Ishikawa (cell line): ENCODE results near the gene CHMP1B.

Source experiments
- CEBPB ChIP-seq: IDR thresholded peaks from 2 replicates; pipeline ENCODE4 v1.6.1; 2012
- CREB1 ChIP-seq: IDR thresholded peaks from 2 replicates; pipeline ENCODE4 v1.6.1; 2012; ENCODE audit warnings: low read depth
- EGR1 ChIP-seq: IDR thresholded peaks from 2 replicates; pipeline ENCODE4 v1.6.1; 2012
- EP300 ChIP-seq: IDR thresholded peaks from 2 replicates; pipeline ENCODE4 v1.6.1; 2012; ENCODE audit warnings: borderline replicate concordance
- FOXM1 ChIP-seq: IDR thresholded peaks from 2 replicates; pipeline ENCODE4 v1.6.1; 2012; ENCODE audit warnings: low read depth, borderline replicate concordance
- NFIC ChIP-seq: IDR thresholded peaks from 2 replicates; pipeline ENCODE4 v1.6.1; 2012
- RAD21 ChIP-seq: IDR thresholded peaks from 2 replicates; pipeline ENCODE4 v1.6.1; 2012; ENCODE audit warnings: low read depth
- TAF1 ChIP-seq: IDR thresholded peaks from 2 replicates; pipeline ENCODE4 v1.6.1; 2012; ENCODE audit warnings: low read depth, mild to moderate bottlenecking
- TCF12 ChIP-seq: IDR thresholded peaks from 2 replicates; pipeline ENCODE4 v1.6.1; 2012; ENCODE audit warnings: low read depth
- TEAD4 ChIP-seq: IDR thresholded peaks from 2 replicates; pipeline ENCODE4 v1.6.1; 2012
- YY1 ChIP-seq: IDR thresholded peaks from 2 replicates; pipeline ENCODE4 v1.6.1; 2012; ENCODE audit warnings: low read depth
- ZBTB7A ChIP-seq: IDR thresholded peaks from 2 replicates; pipeline ENCODE4 v1.6.1; 2012; ENCODE audit warnings: low read depth
- TF ChIP-seq, protein P1 (sequence below): IDR thresholded peaks from 2 replicates; pipeline ENCODE4 v1.6.1; 2012
- TF ChIP-seq, protein P2 (sequence below): IDR thresholded peaks from 2 replicates; pipeline ENCODE4 v1.6.1; 2012; ENCODE audit warnings: low read depth, mild to moderate bottlenecking
- TF ChIP-seq, protein P3 (sequence below): IDR thresholded peaks from 2 replicates; pipeline ENCODE4 v1.6.1; 2012

The CHMP1B gene

GRCh38 chr18:11849841-11850634, 1.2 kb upstream of the CHMP1B start:
- TF ChIP-seq FOXM1 = peak; percentile 79
- peak; percentile 69 for TF ChIP-seq CREB1
- peak; percentile 51; the same call in 1 of the 2 replicates for TF ChIP-seq YY1
- no peak for TF ChIP-seq ZBTB7A
- TF ChIP-seq, protein P1, sequence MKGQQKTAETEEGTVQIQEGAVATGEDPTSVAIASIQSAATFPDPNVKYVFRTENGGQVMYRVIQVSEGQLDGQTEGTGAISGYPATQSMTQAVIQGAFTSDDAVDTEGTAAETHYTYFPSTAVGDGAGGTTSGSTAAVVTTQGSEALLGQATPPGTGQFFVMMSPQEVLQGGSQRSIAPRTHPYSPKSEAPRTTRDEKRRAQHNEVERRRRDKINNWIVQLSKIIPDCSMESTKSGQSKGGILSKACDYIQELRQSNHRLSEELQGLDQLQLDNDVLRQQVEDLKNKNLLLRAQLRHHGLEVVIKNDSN = peak; percentile 41; the same call in 1 of the 2 replicates
- peak; percentile 93 for TF ChIP-seq TEAD4
- TF ChIP-seq EGR1 = no peak
- peak; percentile 95 for TF ChIP-seq TCF12
- TF ChIP-seq EP300 = peak; percentile 96
- TF ChIP-seq, protein P2, sequence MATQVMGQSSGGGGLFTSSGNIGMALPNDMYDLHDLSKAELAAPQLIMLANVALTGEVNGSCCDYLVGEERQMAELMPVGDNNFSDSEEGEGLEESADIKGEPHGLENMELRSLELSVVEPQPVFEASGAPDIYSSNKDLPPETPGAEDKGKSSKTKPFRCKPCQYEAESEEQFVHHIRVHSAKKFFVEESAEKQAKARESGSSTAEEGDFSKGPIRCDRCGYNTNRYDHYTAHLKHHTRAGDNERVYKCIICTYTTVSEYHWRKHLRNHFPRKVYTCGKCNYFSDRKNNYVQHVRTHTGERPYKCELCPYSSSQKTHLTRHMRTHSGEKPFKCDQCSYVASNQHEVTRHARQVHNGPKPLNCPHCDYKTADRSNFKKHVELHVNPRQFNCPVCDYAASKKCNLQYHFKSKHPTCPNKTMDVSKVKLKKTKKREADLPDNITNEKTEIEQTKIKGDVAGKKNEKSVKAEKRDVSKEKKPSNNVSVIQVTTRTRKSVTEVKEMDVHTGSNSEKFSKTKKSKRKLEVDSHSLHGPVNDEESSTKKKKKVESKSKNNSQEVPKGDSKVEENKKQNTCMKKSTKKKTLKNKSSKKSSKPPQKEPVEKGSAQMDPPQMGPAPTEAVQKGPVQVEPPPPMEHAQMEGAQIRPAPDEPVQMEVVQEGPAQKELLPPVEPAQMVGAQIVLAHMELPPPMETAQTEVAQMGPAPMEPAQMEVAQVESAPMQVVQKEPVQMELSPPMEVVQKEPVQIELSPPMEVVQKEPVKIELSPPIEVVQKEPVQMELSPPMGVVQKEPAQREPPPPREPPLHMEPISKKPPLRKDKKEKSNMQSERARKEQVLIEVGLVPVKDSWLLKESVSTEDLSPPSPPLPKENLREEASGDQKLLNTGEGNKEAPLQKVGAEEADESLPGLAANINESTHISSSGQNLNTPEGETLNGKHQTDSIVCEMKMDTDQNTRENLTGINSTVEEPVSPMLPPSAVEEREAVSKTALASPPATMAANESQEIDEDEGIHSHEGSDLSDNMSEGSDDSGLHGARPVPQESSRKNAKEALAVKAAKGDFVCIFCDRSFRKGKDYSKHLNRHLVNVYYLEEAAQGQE = no peak
- TF ChIP-seq NFIC = peak; percentile 82
- TF ChIP-seq, protein P3, sequence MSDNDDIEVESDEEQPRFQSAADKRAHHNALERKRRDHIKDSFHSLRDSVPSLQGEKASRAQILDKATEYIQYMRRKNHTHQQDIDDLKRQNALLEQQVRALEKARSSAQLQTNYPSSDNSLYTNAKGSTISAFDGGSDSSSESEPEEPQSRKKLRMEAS = peak; percentile 96
- TF ChIP-seq CEBPB = peak; percentile 69
- TF ChIP-seq RAD21 = peak; percentile 25; the same call in 1 of the 2 replicates
- TF ChIP-seq TAF1 = peak; percentile 56; the same call in 1 of the 2 replicates

DNA sequence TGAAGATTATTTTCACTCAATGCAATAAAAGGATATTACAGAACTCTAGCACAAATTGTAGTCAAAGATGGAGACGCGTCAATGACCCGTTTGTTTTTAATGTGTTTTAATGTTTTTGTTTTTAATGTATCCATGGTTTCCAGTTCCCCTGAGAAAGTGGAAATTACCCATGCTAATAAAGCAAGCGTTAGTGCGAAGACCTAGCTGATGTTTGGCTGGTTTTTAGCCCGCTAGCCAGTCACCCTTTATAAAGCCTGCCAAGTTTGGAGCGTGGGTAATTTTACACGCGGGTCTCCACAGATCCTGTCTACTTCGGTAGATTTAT, 430 bp upstream of the CHMP1B start:
- TF ChIP-seq TCF12 (no peak), RAD21 (no peak), YY1 (no peak), EP300 (no peak), TEAD4 (no peak), ZBTB7A (no peak), TAF1 (no peak), FOXM1 (no peak), NFIC (no peak; the same call in 1 of the 2 replicates)
- TF ChIP-seq, protein P3 = no peak
- TF ChIP-seq, protein P2 = no peak

DNA sequence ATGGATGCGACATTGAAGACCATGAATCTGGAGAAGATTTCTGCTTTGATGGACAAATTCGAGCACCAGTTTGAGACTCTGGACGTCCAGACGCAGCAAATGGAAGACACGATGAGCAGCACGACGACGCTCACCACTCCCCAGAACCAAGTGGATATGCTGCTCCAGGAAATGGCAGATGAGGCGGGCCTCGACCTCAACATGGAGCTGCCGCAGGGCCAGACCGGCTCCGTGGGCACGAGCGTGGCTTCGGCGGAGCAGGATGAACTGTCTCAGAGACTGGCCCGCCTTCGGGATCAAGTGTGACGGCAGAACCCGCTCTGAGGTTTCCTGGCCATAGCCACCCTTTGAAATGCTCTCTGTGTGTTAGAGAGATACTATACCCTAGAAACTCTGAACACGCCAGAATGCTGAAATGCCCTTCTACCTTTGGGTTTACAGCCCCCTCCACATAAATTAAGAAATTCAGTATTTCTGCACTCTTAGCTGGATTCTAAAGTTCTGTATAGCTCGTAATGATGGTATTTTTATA, 659 bp downstream of the CHMP1B start:
- 0 out of 2 replicates have a peak, but pooled peaks have one; percentile 26 for TF ChIP-seq YY1
- TF ChIP-seq RAD21 = no peak

DNA sequence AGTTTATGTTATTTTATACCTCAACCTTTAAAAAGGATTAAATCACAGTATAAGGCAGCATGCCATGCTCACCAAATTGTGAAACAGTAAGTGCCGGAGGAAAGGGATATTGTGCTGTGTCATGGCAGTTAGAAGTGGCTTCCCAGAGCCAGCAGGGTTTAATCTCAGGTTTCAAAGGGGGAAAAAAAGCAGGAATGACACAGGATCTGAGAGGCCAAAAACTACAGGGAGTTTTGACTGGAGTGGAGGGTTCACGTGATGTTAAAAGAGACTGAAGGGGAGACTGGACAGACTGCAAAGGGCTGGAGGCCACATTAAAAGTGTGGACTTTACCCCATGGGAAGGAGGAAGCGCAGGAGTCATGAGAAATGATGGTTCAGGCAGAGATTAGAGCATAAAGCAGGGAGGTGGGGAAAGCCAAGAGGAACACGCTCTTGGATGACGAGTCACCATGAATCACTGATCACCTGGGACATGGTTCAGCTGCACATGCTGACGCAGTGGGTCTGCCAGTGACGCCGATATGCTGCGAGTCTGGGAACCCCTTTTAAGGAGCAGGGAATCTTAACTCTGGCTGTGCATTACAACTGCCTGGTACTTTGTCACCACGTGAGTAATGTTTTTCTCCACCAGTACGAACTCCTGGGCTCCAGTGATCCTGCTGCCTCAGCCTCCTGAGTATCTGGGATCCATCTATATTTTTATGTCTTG, 6.1 kb downstream of the CHMP1B start:
- peak; percentile 14; the same call in 1 of the 2 replicates for TF ChIP-seq TAF1
- TF ChIP-seq NFIC = peak; percentile 68
- peak; percentile 91 for TF ChIP-seq CREB1
- peak; percentile 87 for TF ChIP-seq EP300
- TF ChIP-seq FOXM1 = peak; percentile 82; the same call in 1 of the 2 replicates
- TF ChIP-seq TCF12 = peak; percentile 94
- peak; percentile 40 for TF ChIP-seq TEAD4
- TF ChIP-seq CEBPB = peak; percentile 85
- TF ChIP-seq, protein P3 = peak; percentile 47
- TF ChIP-seq, protein P1 = peak; percentile 81
- no peak for TF ChIP-seq EGR1
- no peak for TF ChIP-seq ZBTB7A
- TF ChIP-seq YY1 = no peak; the same call in 1 of the 2 replicates

- TF ChIP-seq TAF1 (no peak), ZBTB7A (0 out of 2 replicates have a peak, but pooled peaks have one; percentile 10), CREB1 (no peak), TEAD4 (no peak), EP300 (no peak)
- TF ChIP-seq, protein P2 = no peak
These were observed 8.1 kb downstream of the CHMP1B start for GRCh38 chr18:11859282-11859830.
